Spleen (tissue), 11 donors: ENCODE measurements around the gene GARRE1. TPM values are rescaled to one million over a fixed set of nuclear protein-coding genes. Genes with fewer than 3 reads are reported as not detected.

Experiments
- DNase-seq: peaks from one replicate; pipeline ENCODE4 v3.0.0-alpha.2; 2020
- H3K27ac ChIP-seq, 8 donors: fragments of 200-600 bp; sonication (generic) in 7 of 8; 1 replicate in 4 of 8; 2 replicates in 4 of 8; pipeline versions ENCODE4 v1.5.0 to v1.8.0; 2016 to 2021; ENCODE audit warnings: inconsistent platforms in 4 of 8, mild to moderate bottlenecking in 4 of 8, moderate library complexity in 1 of 8
- H3K27me3 ChIP-seq, 7 donors: fragments of 200-600 bp; sonication (generic) in 6 of 7; replicated peaks in 1 of 7; 1 replicate in 4 of 7; 2 replicates in 3 of 7; pipeline versions ENCODE4 v1.5.0 to v1.8.0; 2016 to 2021; ENCODE audit warnings: inconsistent platforms in 3 of 7, mild to moderate bottlenecking in 1 of 7
- H3K36me3 ChIP-seq, 6 donors: fragments of 200-600 bp; sonication (generic) in 5 of 6; 1 replicate in 4 of 6; 2 replicates in 2 of 6; pipeline versions ENCODE4 v1.5.0 to v1.8.0; 2016 to 2021; ENCODE audit warnings: inconsistent platforms in 2 of 6
- H3K4me1 ChIP-seq, 6 donors: fragments of 200-600 bp; sonication (generic) in 5 of 6; 1 replicate in 3 of 6; 2 replicates in 3 of 6; pipeline versions ENCODE4 v1.5.0 to v1.8.0; 2016 to 2021; ENCODE audit warnings: inconsistent platforms in 3 of 6
- H3K4me3 ChIP-seq, 8 donors: fragments of 200-600 bp; sonication (generic) in 7 of 8; 1 replicate in 4 of 8; 2 replicates in 4 of 8; pipeline versions ENCODE4 v1.5.0 to v1.8.0; 2016 to 2021; ENCODE audit warnings: inconsistent platforms in 4 of 8, mild to moderate bottlenecking in 4 of 8, moderate library complexity in 2 of 8
- H3K9me3 ChIP-seq, 8 donors: fragments of 200-600 bp; sonication (generic) in 7 of 8; 1 replicate in 4 of 8; 2 replicates in 4 of 8; pipeline versions ENCODE4 v1.5.0 to v1.8.0; 2016 to 2021; ENCODE audit warnings: inconsistent platforms in 4 of 8
- POLR2A ChIP-seq, 3 donors: fragments of 450-650 bp; IDR thresholded peaks; one replicate each; pipeline ENCODE4 v1.5.1; 2017; ENCODE audit warnings: antibody characterized with exemption in 3 of 3, mild to moderate bottlenecking in 1 of 3
- POLR2AphosphoS5 ChIP-seq, 3 donors: sonication (generic); formaldehyde crosslinking; IDR thresholded peaks; one replicate each; pipeline ENCODE4 v1.5.1; 2017; ENCODE audit warnings: antibody characterized with exemption in 3 of 3
- WGBS, 5 donors: extraction: QIAGEN DNeasy Blood & Tissue Kit in 3 of 5; methylation state at CpG; one replicate each; pipeline versions ENCODE4 v1.1.5 to v1.1.7; 2013 to 2018; 5-methylcytosine and 5-hydroxymethylcytosine counted together
- intact Hi-C: fragments of 100-400 bp; cut with DNase I; formaldehyde crosslinking; loops from one replicate; pipeline ENCODE4 v1.15.0; 2023; ENCODE audit warnings: low total_unique reads
- polyA plus RNA-seq, 3 donors: library from polyadenylated mRNA; stranded (reverse); fragments of 200-250 nt; gene quantifications; one replicate each; pipeline ENCODE4 v1.2.1, GENCODE V29; 2013
- total RNA-seq, 7 donors: library from RNA; depleted of rRNA in 3 of 7; stranded (reverse); fragments of >200 nt in 3 of 7; fragmentation: NEBNext Ultra II Directional in 4 of 7; extraction: Animal tissue kit (Norgen Biotek cat#: 25700) in 4 of 7; gene quantifications; one replicate each; pipeline versions ENCODE4 v1.1.0 to v1.2.1, GENCODE V29; 2016 to 2021
- TF ChIP-seq, protein P1 (sequence below), 11 experiments: fragments of 200-600 bp in 7 of 11; fragments of 450-650 bp in 4 of 11; sonication (generic) in 4 of 11; IDR thresholded peaks in 8 of 11; conservative IDR thresholded peaks in 3 of 11; 1 replicate in 7 of 11; 2 replicates in 4 of 11; pipeline versions ENCODE4 v1.4.0 to v1.8.0; 2016 to 2021; ENCODE audit warnings: antibody characterized with exemption in 11 of 11, inconsistent platforms in 4 of 11, mild to moderate bottlenecking in 1 of 11
- donor health status: healthy with polysubstance abuse.
- donor health status: DM: no; HTN: no; CAD: no; lungs with moderate emphysema.
- donor health status: DM: no; HTN: no; CAD: no.
- donor health status: Bipolar disorder and iron deficiency.
- donor health status: healthy.
- donor health status: DM: no; HTN: no; CAD: no.
- donor health status: DM: yes; HTN: yes; CAD: no.

GARRE1 gene
- total and polyA plus RNA-seq, 10 donors: 6.2 to 70.6 (median 43.4) TPM

DNA sequence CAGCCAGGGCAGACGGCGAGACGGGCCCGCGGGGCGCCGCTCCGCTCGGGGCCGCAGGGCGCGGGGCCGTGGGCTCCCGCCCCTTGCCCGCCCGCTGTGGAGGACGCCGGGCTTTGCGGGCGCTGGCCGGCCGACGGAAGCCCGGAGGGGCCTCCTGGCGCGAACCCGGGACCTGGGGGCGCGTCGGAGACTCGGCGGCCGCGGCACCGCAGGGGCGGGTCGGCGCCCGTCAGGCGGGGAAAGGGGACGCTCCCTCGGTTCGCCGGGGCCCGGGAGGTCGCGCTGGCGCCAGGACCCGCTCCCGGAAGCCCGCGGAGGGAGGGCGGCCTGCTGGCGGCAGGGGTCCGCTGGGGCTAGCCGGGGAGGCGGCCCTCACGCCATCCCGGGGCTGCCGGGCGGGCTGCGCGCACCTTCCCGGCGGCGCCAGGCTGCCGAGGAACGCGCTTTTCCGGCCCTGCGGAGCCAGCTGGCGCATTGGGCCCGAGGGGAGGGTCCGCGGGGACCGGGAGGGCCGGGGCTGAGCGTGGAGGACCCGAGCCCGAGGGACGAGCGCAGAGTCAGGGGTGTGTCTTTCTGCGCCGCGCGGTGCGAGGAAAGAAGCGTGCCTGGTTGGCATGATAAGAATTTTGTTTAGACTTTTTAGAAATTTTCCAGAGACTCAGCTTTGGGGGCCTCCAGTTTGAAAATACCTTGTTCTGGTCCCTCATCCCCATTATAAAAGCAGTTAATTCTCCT, 511 bp downstream of the GARRE1 start:
- intact Hi-C loops: no loop called here
- H3K27me3 ChIP-seq: peaks cover 0 to 7% (median 0%) of the 10 kb centered on the region in 7 donors
- peak overlapping the region; percentile 38 to 93 (median 77) for H3K4me3 ChIP-seq
- no peaks in the 10 kb centered on the region for H3K9me3 ChIP-seq
- H3K4me1 ChIP-seq: peaks cover 13 to 61% (median 35%) of the 10 kb centered on the region in 6 donors
- peak overlapping the region; percentile 67 to 99 (median 96) for H3K27ac ChIP-seq
- no peak for TF ChIP-seq POLR2A (IDR thresholded peaks at IDR 0.05)
- peak; percentile 13 to 66 (median 56) for TF ChIP-seq POLR2AphosphoS5 (IDR thresholded peaks at IDR 0.05)
- whole genome bisulfite sequencing, 5 donors: 0% methylated on average over 54 to 88 of the region's 88 CpGs
- peak; percentile 86 for DNase-seq
- peaks cover 0 to 6% (median 0%) of the 10 kb centered on the region in 6 donors for H3K36me3 ChIP-seq

DNA sequence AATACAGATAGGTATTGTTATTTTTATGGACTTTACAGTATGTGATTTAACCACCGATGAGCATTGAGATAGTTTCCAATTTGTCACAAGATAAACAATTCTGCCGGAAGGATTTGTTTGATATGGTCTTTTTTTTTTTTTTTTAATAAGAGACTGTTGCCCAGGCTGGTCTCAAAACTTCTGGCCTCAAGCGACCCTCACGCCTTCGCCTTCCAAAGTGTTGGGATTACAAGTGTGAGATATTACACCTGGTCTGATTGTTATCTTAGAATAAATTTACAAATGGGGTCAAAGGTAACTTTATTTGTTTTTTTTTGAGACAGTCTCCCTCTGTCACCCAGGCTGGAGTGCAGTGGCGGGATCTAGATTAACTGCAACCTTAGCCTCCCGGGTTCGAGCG, 1.2 kb downstream of the GARRE1 start:
- intact Hi-C loops: no loop called here
- no peak for TF ChIP-seq POLR2AphosphoS5 (IDR thresholded peaks at IDR 0.05)
- TF ChIP-seq, protein P1, sequence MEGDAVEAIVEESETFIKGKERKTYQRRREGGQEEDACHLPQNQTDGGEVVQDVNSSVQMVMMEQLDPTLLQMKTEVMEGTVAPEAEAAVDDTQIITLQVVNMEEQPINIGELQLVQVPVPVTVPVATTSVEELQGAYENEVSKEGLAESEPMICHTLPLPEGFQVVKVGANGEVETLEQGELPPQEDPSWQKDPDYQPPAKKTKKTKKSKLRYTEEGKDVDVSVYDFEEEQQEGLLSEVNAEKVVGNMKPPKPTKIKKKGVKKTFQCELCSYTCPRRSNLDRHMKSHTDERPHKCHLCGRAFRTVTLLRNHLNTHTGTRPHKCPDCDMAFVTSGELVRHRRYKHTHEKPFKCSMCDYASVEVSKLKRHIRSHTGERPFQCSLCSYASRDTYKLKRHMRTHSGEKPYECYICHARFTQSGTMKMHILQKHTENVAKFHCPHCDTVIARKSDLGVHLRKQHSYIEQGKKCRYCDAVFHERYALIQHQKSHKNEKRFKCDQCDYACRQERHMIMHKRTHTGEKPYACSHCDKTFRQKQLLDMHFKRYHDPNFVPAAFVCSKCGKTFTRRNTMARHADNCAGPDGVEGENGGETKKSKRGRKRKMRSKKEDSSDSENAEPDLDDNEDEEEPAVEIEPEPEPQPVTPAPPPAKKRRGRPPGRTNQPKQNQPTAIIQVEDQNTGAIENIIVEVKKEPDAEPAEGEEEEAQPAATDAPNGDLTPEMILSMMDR (IDR thresholded peaks at IDR 0.05 in 8 of 11, conservative IDR thresholded peaks at IDR 0.05 in 3 of 11): no peak
- TF ChIP-seq POLR2A (IDR thresholded peaks at IDR 0.05): no peak
- Histone ChIP-seq H3K27ac (peak overlapping the region; percentile 67 to 99 (median 96)), H3K4me3 (peak overlapping the region; percentile 38 to 93 (median 77)), H3K27me3 (peaks cover 0 to 7% (median 0%) of the 10 kb centered on the region in 7 donors), H3K4me1 (peaks cover 13 to 68% (median 36%) of the 10 kb centered on the region in 6 donors), H3K9me3 (no peaks in the 10 kb centered on the region), H3K36me3 (peaks cover 0 to 6% (median 0%) of the 10 kb centered on the region in 6 donors)
- 64 to 72% (median 68%) methylated on average over 9 of the region's 9 CpGs for WGBS, 5 donors
- DNase-seq: no peak

DNA sequence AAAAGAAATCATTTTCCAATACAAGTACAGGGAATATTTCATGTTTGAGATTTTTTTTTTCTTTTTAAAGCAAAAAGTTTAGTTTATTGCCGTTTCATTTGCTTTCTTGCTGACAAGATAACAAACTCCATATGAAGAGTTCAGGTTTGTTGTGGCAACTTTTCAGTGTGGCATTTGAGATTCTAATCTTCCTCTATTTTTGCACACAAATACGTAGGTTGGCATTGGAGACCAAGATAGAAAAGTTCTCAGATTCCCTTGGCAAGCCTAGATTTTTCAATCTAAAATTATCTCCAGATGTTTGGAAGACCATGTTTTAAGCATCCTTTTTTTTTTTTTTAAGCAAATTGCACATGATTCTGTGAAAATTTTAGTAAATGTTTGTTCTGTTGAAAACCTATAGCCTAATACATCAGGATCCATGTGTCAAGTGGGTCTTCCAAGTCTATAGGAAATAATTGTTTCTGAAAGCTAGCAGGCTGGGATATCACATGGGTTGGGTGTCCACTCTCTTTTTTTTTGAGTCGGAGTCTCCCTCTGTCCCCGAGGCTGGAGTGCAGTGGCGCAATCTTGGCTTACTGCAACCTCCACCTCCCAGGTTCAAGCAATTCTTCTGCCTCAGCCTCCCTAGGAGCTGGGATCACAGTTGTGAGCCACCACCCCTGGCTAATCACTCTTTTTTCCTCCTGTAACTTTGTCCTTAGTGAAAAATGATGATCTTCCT, 2.6 kb downstream of the GARRE1 start:
- no peak for TF ChIP-seq POLR2AphosphoS5 (IDR thresholded peaks at IDR 0.05)
- TF ChIP-seq POLR2A (IDR thresholded peaks at IDR 0.05): no peak
- TF ChIP-seq, protein P1 (IDR thresholded peaks at IDR 0.05 in 8 of 11, conservative IDR thresholded peaks at IDR 0.05 in 3 of 11): no peak
- no peak for DNase-seq
- Histone ChIP-seq H3K9me3 (no peaks in the 10 kb centered on the region), H3K27ac (no peak overlapping the region), H3K27me3 (peaks cover 0 to 7% (median 0%) of the 10 kb centered on the region in 7 donors), H3K4me3 (no peak overlapping the region), H3K4me1 (peaks cover 13 to 82% (median 43%) of the 10 kb centered on the region in 6 donors), H3K36me3 (peaks cover 0 to 6% (median 0%) of the 10 kb centered on the region in 6 donors)
- 77 to 86% (median 79%) methylated on average over 5 of the region's 5 CpGs for WGBS, 5 donors
- intact Hi-C loops: no loop called here

DNA sequence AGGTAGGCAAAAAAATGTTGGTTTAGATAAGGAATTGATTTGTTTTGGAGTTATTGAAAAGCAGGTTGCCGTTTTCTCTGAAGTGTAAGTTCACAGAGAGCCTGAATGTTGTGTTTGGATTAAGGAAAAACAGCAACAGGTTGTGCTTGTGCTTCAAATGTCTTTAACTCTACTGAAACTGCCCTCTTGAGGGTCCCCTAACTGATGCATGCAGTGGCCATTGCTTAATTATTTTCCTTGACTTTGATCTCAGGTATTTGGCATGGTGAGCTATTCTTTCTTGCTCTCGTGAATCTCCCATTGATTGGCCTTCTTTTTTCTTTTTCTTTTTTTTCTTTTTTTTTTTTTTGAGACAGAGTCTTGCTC, 3.2 kb downstream of the GARRE1 start:
- TF ChIP-seq POLR2A (IDR thresholded peaks at IDR 0.05): no peak
- no peak for TF ChIP-seq POLR2AphosphoS5 (IDR thresholded peaks at IDR 0.05)
- H3K27ac ChIP-seq: no peak overlapping the region
- 90 to 99% (median 95%) methylated on average over 2 of the region's 2 CpGs for WGBS, 5 donors

More for the DNA sequence above, 3.2 kb downstream of the GARRE1 start:
- Histone ChIP-seq H3K4me3 (no peak overlapping the region), H3K9me3 (no peaks in the 10 kb centered on the region), H3K36me3 (peaks cover 0 to 6% (median 0%) of the 10 kb centered on the region in 6 donors), H3K4me1 (peaks cover 13 to 85% (median 43%) of the 10 kb centered on the region in 6 donors), H3K27me3 (peaks cover 0 to 7% (median 0%) of the 10 kb centered on the region in 7 donors)
- DNase-seq: no peak
- intact Hi-C loops: no loop called here
